ENCODE results near the gene RPA1.

Gene RPA1

GRCh38 chr17:1943436-1943831 lies 113.6 kb downstream of the RPA1 start:
- no peak for DNase-seq

- DNase-seq = no peak
Observed at GRCh38 chr17:1945621-1946020, 115.8 kb downstream of the RPA1 start.

GRCh38 chr17:1946021-1946932 lies 116.5 kb downstream of the RPA1 start:
- DNase-seq = no peak

- DNase-seq = no peak
Observed at GRCh38 chr17:1947229-1947742, 117.5 kb downstream of the RPA1 start.

GRCh38 chr17:1947743-1948516 lies 118.1 kb downstream of the RPA1 start:
- no peak for DNase-seq

- no peak for DNase-seq
Observed at GRCh38 chr17:1948517-1948825, 118.7 kb downstream of the RPA1 start.

All from SW 1271 (cell line).